Measurements from ENCODE around the gene SLC44A3. TPM values are rescaled to one million over a fixed set of nuclear protein-coding genes. Genes with fewer than 3 reads are reported as not detected.
A peak's percentile ranks its signal among the peaks of the same experiment; 100 is the strongest.

SLC44A3 gene
- total RNA-seq, 4 donors from 2014 or later = 7.6 to 15.5 (median 10.0) TPM

GRCh38 chr1:94804442-94804837 is 15.7 kb upstream of the SLC44A3 start:
- TF ChIP-seq POLR2A (IDR thresholded peaks at IDR 0.05) (no peak), POLR2AphosphoS5 (IDR thresholded peaks at IDR 0.05) (no peak), EP300 (IDR thresholded peaks at IDR 0.05) (no peak)
- TF ChIP-seq, protein P1, sequence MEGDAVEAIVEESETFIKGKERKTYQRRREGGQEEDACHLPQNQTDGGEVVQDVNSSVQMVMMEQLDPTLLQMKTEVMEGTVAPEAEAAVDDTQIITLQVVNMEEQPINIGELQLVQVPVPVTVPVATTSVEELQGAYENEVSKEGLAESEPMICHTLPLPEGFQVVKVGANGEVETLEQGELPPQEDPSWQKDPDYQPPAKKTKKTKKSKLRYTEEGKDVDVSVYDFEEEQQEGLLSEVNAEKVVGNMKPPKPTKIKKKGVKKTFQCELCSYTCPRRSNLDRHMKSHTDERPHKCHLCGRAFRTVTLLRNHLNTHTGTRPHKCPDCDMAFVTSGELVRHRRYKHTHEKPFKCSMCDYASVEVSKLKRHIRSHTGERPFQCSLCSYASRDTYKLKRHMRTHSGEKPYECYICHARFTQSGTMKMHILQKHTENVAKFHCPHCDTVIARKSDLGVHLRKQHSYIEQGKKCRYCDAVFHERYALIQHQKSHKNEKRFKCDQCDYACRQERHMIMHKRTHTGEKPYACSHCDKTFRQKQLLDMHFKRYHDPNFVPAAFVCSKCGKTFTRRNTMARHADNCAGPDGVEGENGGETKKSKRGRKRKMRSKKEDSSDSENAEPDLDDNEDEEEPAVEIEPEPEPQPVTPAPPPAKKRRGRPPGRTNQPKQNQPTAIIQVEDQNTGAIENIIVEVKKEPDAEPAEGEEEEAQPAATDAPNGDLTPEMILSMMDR (IDR thresholded peaks at IDR 0.05) = no peak
- no peak overlapping the region for H3K27ac ChIP-seq
- no peak overlapping the region for H3K4me3 ChIP-seq

GRCh38 chr1:94805912-94806311 is 14.2 kb upstream of the SLC44A3 start:
- no peak for DNase-seq (ENCODE audit: low spot score in 2 of 2)
- peaks cover 25% of the 10 kb centered on the region for H3K4me1 ChIP-seq
- no peaks in the 10 kb centered on the region for H3K27me3 ChIP-seq
- TF ChIP-seq, protein P1 (IDR thresholded peaks at IDR 0.05) = peak; percentile 92 to 97
- TF ChIP-seq EP300 (IDR thresholded peaks at IDR 0.05) = no peak
- no peak overlapping the region for H3K27ac ChIP-seq
- 16% methylated on average over 4 of the region's 4 CpGs for WGBS
- H3K9me3 ChIP-seq = no peaks in the 10 kb centered on the region
- no peak overlapping the region for H3K4me3 ChIP-seq
- no peaks in the 10 kb centered on the region for H3K36me3 ChIP-seq

More at GRCh38 chr1:94804442-94804837, 15.7 kb upstream of the SLC44A3 start:
- no peak for DNase-seq (ENCODE audit: low spot score in 2 of 2)
- no peaks in the 10 kb centered on the region for H3K36me3 ChIP-seq
- no peaks in the 10 kb centered on the region for H3K9me3 ChIP-seq
- peaks cover 27% of the 10 kb centered on the region for H3K4me1 ChIP-seq
- H3K27me3 ChIP-seq = no peaks in the 10 kb centered on the region
- 67% methylated on average over 3 of the region's 3 CpGs for WGBS

DNA sequence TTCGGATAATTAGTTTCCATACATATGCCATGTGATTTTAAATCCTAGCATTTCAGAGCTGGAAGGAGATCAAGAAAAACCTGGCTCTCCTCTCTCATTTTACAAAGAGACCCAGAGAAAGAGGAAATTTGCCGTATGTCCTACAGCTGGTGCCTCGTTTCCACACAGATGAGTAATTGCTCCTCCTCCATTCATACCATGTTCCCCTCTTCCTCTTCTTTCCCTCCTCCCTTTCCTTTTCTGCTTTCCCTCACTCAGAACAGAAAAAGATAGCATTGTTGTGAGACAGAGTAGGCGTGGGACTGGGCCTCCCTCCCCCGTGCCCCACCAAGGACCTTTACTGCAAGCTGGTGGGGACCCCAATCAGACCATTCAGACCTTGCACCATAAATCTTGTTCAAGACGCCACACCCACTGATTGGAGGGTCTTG is 13.7 kb upstream of the SLC44A3 start:
- Histone ChIP-seq H3K4me1 (peaks cover 21% of the 10 kb centered on the region), H3K9me3 (no peaks in the 10 kb centered on the region), H3K36me3 (no peaks in the 10 kb centered on the region), H3K27ac (no peak overlapping the region), H3K27me3 (no peaks in the 10 kb centered on the region), H3K4me3 (no peak overlapping the region)
- TF ChIP-seq EP300 (IDR thresholded peaks at IDR 0.05) (no peak), POLR2AphosphoS5 (IDR thresholded peaks at IDR 0.05) (no peak), POLR2A (IDR thresholded peaks at IDR 0.05) (no peak)
- TF ChIP-seq, protein P1 (IDR thresholded peaks at IDR 0.05) = no peak
- DNase-seq (ENCODE audit: low spot score in 2 of 2) = no peak
- 34% methylated on average over 6 of the region's 6 CpGs for WGBS

- Histone ChIP-seq H3K9me3 (no peaks in the 10 kb centered on the region), H3K4me3 (no peak overlapping the region), H3K27ac (no peak overlapping the region), H3K27me3 (no peaks in the 10 kb centered on the region), H3K36me3 (no peaks in the 10 kb centered on the region), H3K4me1 (peaks cover 10% of the 10 kb centered on the region)
- TF ChIP-seq, protein P1 (IDR thresholded peaks at IDR 0.05) = no peak
- TF ChIP-seq POLR2A (IDR thresholded peaks at IDR 0.05) (no peak), POLR2AphosphoS5 (IDR thresholded peaks at IDR 0.05) (no peak), EP300 (IDR thresholded peaks at IDR 0.05) (no peak)
- 85% methylated on average over 12 of the region's 12 CpGs for WGBS
- DNase-seq (ENCODE audit: low spot score in 2 of 2) = no peak
Measured at GRCh38 chr1:94807742-94808491, 12.2 kb upstream of the SLC44A3 start.

GRCh38 chr1:94808669-94809068 is 11.5 kb upstream of the SLC44A3 start:
- Histone ChIP-seq H3K27me3 (no peaks in the 10 kb centered on the region), H3K4me3 (no peak overlapping the region), H3K36me3 (no peaks in the 10 kb centered on the region), H3K9me3 (no peaks in the 10 kb centered on the region), H3K4me1 (peaks cover 4% of the 10 kb centered on the region), H3K27ac (no peak overlapping the region)
- TF ChIP-seq, protein P1 (IDR thresholded peaks at IDR 0.05) = no peak
- no peak for TF ChIP-seq POLR2AphosphoS5 (IDR thresholded peaks at IDR 0.05)
- TF ChIP-seq EP300 (IDR thresholded peaks at IDR 0.05) = no peak
- TF ChIP-seq POLR2A (IDR thresholded peaks at IDR 0.05) = no peak
- WGBS = 80% methylated on average over 3 of the region's 3 CpGs
- DNase-seq (ENCODE audit: low spot score in 2 of 2) = no peak
